ENCODE measurements around the gene KIR2DL1. TPM values are rescaled to one million over a fixed set of nuclear protein-coding genes. Genes with fewer than 3 reads are reported as not detected.
"Not testable (repeated sequence)": the region's sequence is repeated elsewhere in the genome, so short reads cannot be mapped to it uniquely, and the experiment has no call there.

KIR2DL1 gene
- total and polyA plus RNA-seq, 2 donors (not counting 1 experiment from before 2014, with no cell fraction given), result not detected

DNA sequence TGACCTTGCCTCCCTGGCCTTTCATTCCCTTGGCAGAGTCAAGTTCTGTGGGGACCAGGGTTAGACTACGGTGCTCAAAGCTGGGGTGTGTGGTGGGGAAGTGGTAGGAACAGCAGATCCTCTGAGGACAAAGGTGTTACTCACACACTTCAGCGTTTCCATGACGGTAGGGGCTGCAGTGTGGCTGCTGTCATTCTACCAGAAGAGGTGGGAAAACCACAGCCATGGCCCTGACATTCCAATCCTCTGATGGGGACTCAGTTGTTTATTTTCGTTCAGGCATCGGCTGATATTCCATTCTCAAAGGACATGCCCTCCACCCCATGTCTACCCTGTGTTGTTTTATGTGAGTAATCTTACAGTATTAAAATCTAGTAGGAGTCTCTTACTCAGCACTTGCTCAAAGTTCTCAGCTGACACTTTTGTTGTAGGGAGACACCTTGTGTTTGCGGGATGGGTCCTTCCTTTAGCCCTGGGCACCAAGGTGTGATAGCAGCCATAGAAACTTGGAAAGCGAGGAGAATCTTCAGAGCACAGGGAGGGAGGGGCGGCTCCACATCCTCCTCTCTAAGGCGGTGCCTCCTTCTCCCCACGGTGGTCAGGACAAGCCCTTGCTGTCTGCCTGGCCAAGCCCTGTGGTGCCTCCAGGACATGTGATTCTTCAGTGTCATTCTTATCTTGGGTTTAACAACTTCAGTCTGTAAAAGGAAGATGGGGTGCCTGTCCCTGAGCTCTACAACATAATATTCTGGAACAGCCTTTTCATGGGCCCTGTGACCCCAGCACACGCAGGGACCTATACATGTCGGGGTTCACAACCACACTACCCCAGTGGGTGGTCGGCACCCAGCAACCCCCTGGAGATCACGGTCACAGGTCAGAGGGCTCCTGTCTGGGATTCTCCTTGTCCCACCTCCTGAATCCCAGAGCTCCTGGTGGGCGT lies 1.7 kb downstream of the KIR2DL1 start:
- DNase-seq (ENCODE audit: low read depth in 2 of 2); H3K4me3 ChIP-seq (replicated peaks in 1 of 4; ENCODE audit: control extremely low read depth in 1 of 4, insufficient read depth in 1 of 4, low read depth in 3 of 4, low read length in 4 of 4); H3K9ac ChIP-seq (ENCODE audit: insufficient read depth, low read length); H4K20me1 ChIP-seq (ENCODE audit: control insufficient read depth, extremely low read depth, insufficient read depth, low read length); H3K36me3 ChIP-seq (ENCODE audit: control insufficient read depth, insufficient read depth, low read length); H3K4me1 ChIP-seq (ENCODE audit: control insufficient read depth, extremely low read depth, insufficient read depth, low read length); H3K79me2 ChIP-seq (ENCODE audit: control insufficient read depth, insufficient read depth, low read length); H3K4me2 ChIP-seq (ENCODE audit: extremely low read depth, insufficient read depth, low read length); H3K27ac ChIP-seq (ENCODE audit: insufficient read depth, low read length); H3K27me3 ChIP-seq (ENCODE audit: control insufficient read depth, insufficient read depth, low read length); H2AFZ ChIP-seq (ENCODE audit: low read length); H3K9me3 ChIP-seq (ENCODE audit: control insufficient read depth, insufficient read depth, low read depth, low read length): not testable (repeated sequence)

DNA sequence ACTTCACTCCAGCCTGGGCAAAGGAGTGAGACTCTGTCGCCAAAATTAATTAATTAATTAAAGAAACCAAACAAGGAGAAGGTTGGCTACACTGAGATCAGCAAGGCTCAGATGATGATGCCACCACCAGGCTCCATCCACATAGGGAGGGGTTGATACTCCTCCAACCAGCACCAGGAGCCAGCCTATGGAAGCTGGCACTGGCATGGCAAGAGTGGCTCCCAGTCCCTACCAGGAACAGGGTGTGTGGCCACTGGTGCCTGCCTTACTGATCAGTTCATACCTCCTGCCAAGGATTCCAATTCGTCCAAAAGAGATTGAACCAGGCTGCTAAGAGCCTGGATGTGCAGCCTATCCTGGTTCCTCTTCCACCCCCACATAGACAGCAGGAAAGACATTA lies 3.1 kb downstream of the KIR2DL1 start:
- not testable (repeated sequence) for H3K4me2 ChIP-seq (ENCODE audit: extremely low read depth, insufficient read depth, low read length); H2AFZ ChIP-seq (ENCODE audit: low read length); H3K9ac ChIP-seq (ENCODE audit: insufficient read depth, low read length); H3K79me2 ChIP-seq (ENCODE audit: control insufficient read depth, insufficient read depth, low read length); H3K9me3 ChIP-seq (ENCODE audit: control insufficient read depth, insufficient read depth, low read depth, low read length); DNase-seq (ENCODE audit: low read depth in 2 of 2); H3K27ac ChIP-seq (ENCODE audit: insufficient read depth, low read length); H3K4me3 ChIP-seq (replicated peaks in 1 of 4; ENCODE audit: control extremely low read depth in 1 of 4, insufficient read depth in 1 of 4, low read depth in 3 of 4, low read length in 4 of 4); H4K20me1 ChIP-seq (ENCODE audit: control insufficient read depth, extremely low read depth, insufficient read depth, low read length); H3K27me3 ChIP-seq (ENCODE audit: control insufficient read depth, insufficient read depth, low read length); H3K4me1 ChIP-seq (ENCODE audit: control insufficient read depth, extremely low read depth, insufficient read depth, low read length); H3K36me3 ChIP-seq (ENCODE audit: control insufficient read depth, insufficient read depth, low read length)

DNA sequence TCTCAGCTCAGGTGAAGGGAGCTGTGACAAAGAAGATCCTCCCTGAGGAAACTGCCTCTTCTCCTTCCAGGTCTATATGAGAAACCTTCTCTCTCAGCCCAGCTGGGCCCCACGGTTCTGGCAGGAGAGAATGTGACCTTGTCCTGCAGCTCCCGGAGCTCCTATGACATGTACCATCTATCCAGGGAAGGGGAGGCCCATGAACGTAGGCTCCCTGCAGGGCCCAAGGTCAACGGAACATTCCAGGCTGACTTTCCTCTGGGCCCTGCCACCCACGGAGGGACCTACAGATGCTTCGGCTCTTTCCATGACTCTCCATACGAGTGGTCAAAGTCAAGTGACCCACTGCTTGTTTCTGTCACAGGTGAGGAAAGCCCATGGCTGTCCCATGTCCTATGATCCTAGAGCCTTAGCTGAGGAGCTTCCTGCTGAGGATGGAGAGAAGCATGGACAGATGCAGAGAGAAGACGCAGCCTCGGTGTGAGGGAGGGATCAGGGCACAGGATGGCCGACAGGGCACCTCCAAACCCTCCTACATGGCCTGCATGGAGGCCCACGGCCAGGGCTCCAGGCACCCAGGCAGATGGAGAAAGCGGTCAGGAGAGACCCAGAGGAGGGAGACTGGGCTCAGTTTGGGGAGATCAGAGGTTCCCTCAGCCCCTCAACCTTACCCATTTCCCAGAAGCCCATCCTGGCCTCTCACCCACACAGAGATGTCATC lies 5.7 kb downstream of the KIR2DL1 start:
- not testable (repeated sequence) for H2AFZ ChIP-seq (ENCODE audit: low read length); H3K4me3 ChIP-seq (replicated peaks in 1 of 4; ENCODE audit: control extremely low read depth in 1 of 4, insufficient read depth in 1 of 4, low read depth in 3 of 4, low read length in 4 of 4); H3K9ac ChIP-seq (ENCODE audit: insufficient read depth, low read length); H3K4me2 ChIP-seq (ENCODE audit: extremely low read depth, insufficient read depth, low read length); H3K27me3 ChIP-seq (ENCODE audit: control insufficient read depth, insufficient read depth, low read length); H3K27ac ChIP-seq (ENCODE audit: insufficient read depth, low read length); H3K4me1 ChIP-seq (ENCODE audit: control insufficient read depth, extremely low read depth, insufficient read depth, low read length); H3K9me3 ChIP-seq (ENCODE audit: control insufficient read depth, insufficient read depth, low read depth, low read length); DNase-seq (ENCODE audit: low read depth in 2 of 2); H3K36me3 ChIP-seq (ENCODE audit: control insufficient read depth, insufficient read depth, low read length); H3K79me2 ChIP-seq (ENCODE audit: control insufficient read depth, insufficient read depth, low read length); H4K20me1 ChIP-seq (ENCODE audit: control insufficient read depth, extremely low read depth, insufficient read depth, low read length)

DNA sequence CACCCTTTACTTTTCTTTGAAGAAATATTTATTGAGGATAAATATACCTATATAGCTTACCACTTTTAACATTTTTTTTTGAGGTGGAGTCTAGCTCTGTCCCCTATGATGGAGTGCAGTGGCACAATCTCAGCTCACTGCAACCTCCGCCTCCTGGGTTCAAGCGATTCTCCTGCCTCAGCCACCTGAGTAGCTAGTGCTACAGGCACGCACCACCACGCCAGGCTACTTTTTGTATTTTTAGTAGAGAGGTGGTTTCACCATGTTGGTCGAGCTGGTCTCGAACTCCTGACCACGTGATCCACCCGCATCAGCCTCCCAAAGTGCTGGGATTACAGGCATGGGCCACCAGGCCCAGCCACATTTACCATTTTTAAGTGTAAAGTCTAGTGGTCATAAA lies 6.2 kb downstream of the KIR2DL1 start:
- H3K79me2 ChIP-seq (ENCODE audit: control insufficient read depth, insufficient read depth, low read length); H3K27me3 ChIP-seq (ENCODE audit: control insufficient read depth, insufficient read depth, low read length); H3K4me1 ChIP-seq (ENCODE audit: control insufficient read depth, extremely low read depth, insufficient read depth, low read length); H3K27ac ChIP-seq (ENCODE audit: insufficient read depth, low read length); H4K20me1 ChIP-seq (ENCODE audit: control insufficient read depth, extremely low read depth, insufficient read depth, low read length); DNase-seq (ENCODE audit: low read depth in 2 of 2); H2AFZ ChIP-seq (ENCODE audit: low read length); H3K9me3 ChIP-seq (ENCODE audit: control insufficient read depth, insufficient read depth, low read depth, low read length); H3K9ac ChIP-seq (ENCODE audit: insufficient read depth, low read length); H3K36me3 ChIP-seq (ENCODE audit: control insufficient read depth, insufficient read depth, low read length); H3K4me3 ChIP-seq (replicated peaks in 1 of 4; ENCODE audit: control extremely low read depth in 1 of 4, insufficient read depth in 1 of 4, low read depth in 3 of 4, low read length in 4 of 4); H3K4me2 ChIP-seq (ENCODE audit: extremely low read depth, insufficient read depth, low read length): not testable (repeated sequence)

DNA sequence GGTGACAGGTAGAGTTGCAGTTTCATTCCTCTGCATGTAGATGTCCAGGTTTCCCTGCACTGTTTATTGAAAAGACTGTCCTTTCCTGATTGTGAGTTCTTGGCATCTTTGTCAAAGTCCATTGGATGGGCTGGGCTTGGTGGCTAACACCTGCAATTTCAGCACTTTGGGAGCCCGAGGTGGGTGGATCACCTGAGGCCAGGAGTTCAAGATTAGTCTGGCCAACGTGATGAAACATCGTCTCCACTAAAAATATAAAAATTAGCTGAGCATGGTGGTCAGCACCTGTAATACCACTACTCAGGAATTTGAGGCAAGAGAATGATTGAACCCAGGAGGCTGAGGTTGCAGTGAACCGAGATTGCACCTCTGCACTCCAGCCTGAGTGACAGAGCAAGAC lies 8.3 kb downstream of the KIR2DL1 start:
- not testable (repeated sequence) for H3K9ac ChIP-seq (ENCODE audit: insufficient read depth, low read length); H4K20me1 ChIP-seq (ENCODE audit: control insufficient read depth, extremely low read depth, insufficient read depth, low read length); DNase-seq (ENCODE audit: low read depth in 2 of 2); H3K27me3 ChIP-seq (ENCODE audit: control insufficient read depth, insufficient read depth, low read length); H3K9me3 ChIP-seq (ENCODE audit: control insufficient read depth, insufficient read depth, low read depth, low read length); H2AFZ ChIP-seq (ENCODE audit: low read length); H3K4me1 ChIP-seq (ENCODE audit: control insufficient read depth, extremely low read depth, insufficient read depth, low read length); H3K79me2 ChIP-seq (ENCODE audit: control insufficient read depth, insufficient read depth, low read length); H3K4me2 ChIP-seq (ENCODE audit: extremely low read depth, insufficient read depth, low read length); H3K27ac ChIP-seq (ENCODE audit: insufficient read depth, low read length); H3K36me3 ChIP-seq (ENCODE audit: control insufficient read depth, insufficient read depth, low read length); H3K4me3 ChIP-seq (replicated peaks in 1 of 4; ENCODE audit: control extremely low read depth in 1 of 4, insufficient read depth in 1 of 4, low read depth in 3 of 4, low read length in 4 of 4)

DNA sequence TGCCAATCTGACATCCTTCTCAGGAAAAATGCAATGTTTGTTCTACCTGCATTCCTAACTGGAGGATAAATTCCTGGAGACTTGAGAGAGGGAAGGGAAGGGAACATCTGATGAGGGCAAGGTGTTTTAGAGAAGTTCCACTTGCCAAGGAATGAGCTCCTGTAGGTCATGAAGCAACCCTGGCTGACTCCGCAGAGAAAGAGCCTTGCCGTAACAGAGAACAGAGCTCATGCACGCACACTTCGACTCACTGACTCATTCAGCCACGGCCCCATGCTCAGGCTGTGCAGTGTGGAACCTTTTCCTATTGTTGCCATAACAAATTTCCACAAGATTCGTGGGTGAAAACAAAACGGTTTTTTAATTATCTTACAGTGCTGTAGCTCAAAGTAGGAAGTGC lies 9.3 kb downstream of the KIR2DL1 start:
- not testable (repeated sequence) for H3K36me3 ChIP-seq (ENCODE audit: control insufficient read depth, insufficient read depth, low read length); H3K4me2 ChIP-seq (ENCODE audit: extremely low read depth, insufficient read depth, low read length); H4K20me1 ChIP-seq (ENCODE audit: control insufficient read depth, extremely low read depth, insufficient read depth, low read length); H3K9ac ChIP-seq (ENCODE audit: insufficient read depth, low read length); H3K27me3 ChIP-seq (ENCODE audit: control insufficient read depth, insufficient read depth, low read length); H2AFZ ChIP-seq (ENCODE audit: low read length); H3K9me3 ChIP-seq (ENCODE audit: control insufficient read depth, insufficient read depth, low read depth, low read length); H3K27ac ChIP-seq (ENCODE audit: insufficient read depth, low read length); H3K4me3 ChIP-seq (replicated peaks in 1 of 4; ENCODE audit: control extremely low read depth in 1 of 4, insufficient read depth in 1 of 4, low read depth in 3 of 4, low read length in 4 of 4); H3K79me2 ChIP-seq (ENCODE audit: control insufficient read depth, insufficient read depth, low read length); DNase-seq (ENCODE audit: low read depth in 2 of 2); H3K4me1 ChIP-seq (ENCODE audit: control insufficient read depth, extremely low read depth, insufficient read depth, low read length)

Data from fibroblast of lung (primary cell).